Measurements from ENCODE around the gene KRT78. TPM values are rescaled to one million over a fixed set of nuclear protein-coding genes. Genes with fewer than 3 reads are reported as not detected.

Gene KRT78
- total and polyA plus RNA-seq, 9 of the 15 experiments (the other 6 are each of a cell fraction or from before 2014, with no cell fraction given) = not detected

DNA sequence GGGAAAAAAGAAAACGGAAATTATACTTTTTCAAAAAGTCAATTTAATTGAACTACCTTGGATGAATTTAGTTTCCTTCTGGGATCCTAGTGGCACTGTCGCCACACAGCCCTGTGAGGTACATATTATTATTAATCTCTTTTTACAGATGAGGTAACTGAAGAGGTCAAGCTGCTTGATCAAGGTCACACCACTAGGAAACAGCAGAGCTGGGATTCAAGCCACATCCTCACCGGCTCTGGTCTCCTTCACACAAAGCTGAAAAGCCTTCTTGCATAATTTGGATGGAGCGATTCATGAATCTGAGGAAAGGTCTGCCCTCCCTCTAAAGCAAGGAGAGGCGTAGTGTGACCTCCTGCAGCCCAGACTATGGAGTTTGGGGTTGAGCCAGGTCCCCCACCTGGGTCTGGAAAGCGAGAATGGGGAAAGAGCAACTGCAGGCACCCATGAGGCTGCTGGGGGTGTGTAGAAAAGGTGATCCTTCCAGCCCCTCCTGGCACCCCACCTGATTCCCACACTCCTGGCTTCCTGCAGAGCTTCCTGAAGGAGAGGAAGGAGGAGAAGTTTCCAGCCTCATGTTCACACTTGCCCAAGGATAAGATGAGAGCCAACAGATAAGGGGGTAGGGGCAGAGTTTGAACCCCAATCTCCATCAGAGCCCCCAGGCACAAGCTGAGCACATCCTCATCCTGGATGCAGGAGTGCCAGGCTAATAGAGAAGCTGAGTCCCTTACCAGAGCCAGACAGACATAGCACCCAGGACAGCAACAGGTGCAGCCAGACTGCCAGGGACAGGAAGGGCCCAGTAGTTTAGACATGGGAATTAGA lies 10.8 kb downstream of the KRT78 start:
- intact Hi-C loops (cut with micrococcal nuclease) (no loop called here), in situ Hi-C loops (cut with MboI) (no loop called here)
- no peak for ATAC-seq
- no TSS peak for BruUV-seq (replicated peaks)
- Histone ChIP-seq H3K9ac (ENCODE audit: insufficient read depth in 1 of 2, low read depth in 2 of 2, low read length in 2 of 2) (no peak overlapping the region), H3K9me1 (ENCODE audit: control insufficient read depth, insufficient read depth, low read length) (no peaks in the 10 kb centered on the region), H3K9me3 (replicated peaks; ENCODE audit: control insufficient read depth, insufficient read depth, low read depth, low read length) (no peaks in the 10 kb centered on the region), H3K4me1 (replicated peaks in 1 of 2; ENCODE audit: control insufficient read depth in 2 of 2, insufficient read depth in 2 of 2, low read length in 2 of 2) (peaks cover 13% of the 10 kb centered on the region in 2 experiments; a peak in 3 of 5 replicates), H3K4me2 (ENCODE audit: insufficient read depth, low read length) (no peak overlapping the region), H3K4me3 (no peak overlapping the region), H2AFZ (ENCODE audit: low read depth, low read length) (no peak overlapping the region), H4K20me1 (replicated peaks; ENCODE audit: control insufficient read depth, insufficient read depth, low read length) (0 out of 2 replicates have a peak, but pooled peaks cover 13% of the 10 kb centered on the region), H3K36me3 (ENCODE audit: control insufficient read depth, insufficient read depth, low read length) (no peaks in the 10 kb centered on the region), H3K27ac (ENCODE audit: extremely low read depth, low read depth, low read length) (no peak overlapping the region), H3K27me3 (ENCODE audit: control insufficient read depth in 2 of 2, insufficient read depth in 2 of 2, low read length in 2 of 2) (peaks cover 18 to 61% of the 10 kb centered on the region in 2 experiments), H3K79me2 (ENCODE audit: control insufficient read depth, insufficient read depth, low read length) (no peaks in the 10 kb centered on the region)
- no peak for FAIRE-seq
- POLR2A ChIA-PET = interaction anchor here (0.6 to 0.7 kb wide), 2 partner anchors 9 to 12 kb away, joined by 3 read pairs; no protein-coding TSS in a partner anchor
- no peak for DNase-seq (ENCODE audit: extremely low read depth in 1 of 4, low spot score in 3 of 4)
- CTCF ChIA-PET (ENCODE audit: low intra/inter-chr PET ratio) = no interaction called here
- TF ChIP-seq ZNF140 (CRISPR knock-in tag; IDR thresholded peaks at IDR 0.05) (no peak), MAZ (CRISPR knock-in tag; conservative IDR thresholded peaks at IDR 0.05 in 1 of 2, IDR thresholded peaks at IDR 0.05 in 1 of 2) (no peak), ZKSCAN1 (IDR thresholded peaks at IDR 0.05; ENCODE audit: low read depth, low read length) (no peak), LEF1 (IDR thresholded peaks at IDR 0.05) (no peak), RBM39 (optimal IDR thresholded peaks at IDR 0.05; ENCODE audit: low read depth, low read length) (no peak), ILF3 (IDR thresholded peaks at IDR 0.05; ENCODE audit: borderline replicate concordance) (no peak), GTF2A2 (tag; IDR thresholded peaks at IDR 0.05) (no peak), DLX4 (CRISPR knock-in tag; IDR thresholded peaks at IDR 0.05) (no peak), BACH1 (tag; IDR thresholded peaks at IDR 0.05) (no peak), ZNF57 (CRISPR knock-in tag; IDR thresholded peaks at IDR 0.05) (no peak), ZNF143 (CRISPR knock-in tag; IDR thresholded peaks at IDR 0.05) (no peak), ARID2 (IDR thresholded peaks at IDR 0.05) (no peak), ELF4 (CRISPR knock-in tag; IDR thresholded peaks at IDR 0.05) (no peak), ZNF586 (CRISPR knock-in tag; conservative IDR thresholded peaks at IDR 0.05) (no peak), ZNF717 (CRISPR knock-in tag; IDR thresholded peaks at IDR 0.05) (no peak)
- TF ChIP-seq, protein P1, sequence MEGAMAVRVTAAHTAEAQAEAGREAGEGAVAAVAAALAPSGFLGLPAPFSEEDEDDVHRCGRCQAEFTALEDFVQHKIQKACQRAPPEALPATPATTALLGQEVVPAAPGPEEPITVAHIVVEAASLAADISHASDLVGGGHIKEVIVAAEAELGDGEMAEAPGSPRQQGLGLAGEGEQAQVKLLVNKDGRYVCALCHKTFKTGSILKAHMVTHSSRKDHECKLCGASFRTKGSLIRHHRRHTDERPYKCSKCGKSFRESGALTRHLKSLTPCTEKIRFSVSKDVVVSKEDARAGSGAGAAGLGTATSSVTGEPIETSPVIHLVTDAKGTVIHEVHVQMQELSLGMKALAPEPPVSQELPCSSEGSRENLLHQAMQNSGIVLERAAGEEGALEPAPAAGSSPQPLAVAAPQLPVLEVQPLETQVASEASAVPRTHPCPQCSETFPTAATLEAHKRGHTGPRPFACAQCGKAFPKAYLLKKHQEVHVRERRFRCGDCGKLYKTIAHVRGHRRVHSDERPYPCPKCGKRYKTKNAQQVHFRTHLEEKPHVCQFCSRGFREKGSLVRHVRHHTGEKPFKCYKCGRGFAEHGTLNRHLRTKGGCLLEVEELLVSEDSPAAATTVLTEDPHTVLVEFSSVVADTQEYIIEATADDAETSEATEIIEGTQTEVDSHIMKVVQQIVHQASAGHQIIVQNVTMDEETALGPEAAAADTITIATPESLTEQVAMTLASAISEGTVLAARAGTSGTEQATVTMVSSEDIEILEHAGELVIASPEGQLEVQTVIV (CRISPR knock-in tag; IDR thresholded peaks at IDR 0.05; ENCODE audit: borderline replicate concordance) = no peak
- under 1% methylated on average over 6 of the region's 6 CpGs for WGBS (ENCODE audit: insufficient coverage, low coverage, missing lambda C conversion rate)

Data from K562 (cell line).